Fibroblast of skin of right quadriceps (primary cell): ENCODE measurements around the gene DPEP3.
"Not testable (repeated sequence)": the region's sequence is repeated elsewhere in the genome, so short reads cannot be mapped to it uniquely, and the experiment has no call there.

Source experiments
- DNase-seq: peaks from one replicate; pipeline ENCODE4 v3.0.0-alpha.2; 2013

Gene DPEP3

GRCh38 chr16:67993207-67994039 lies 13.1 kb upstream of the DPEP3 start:
- DNase-seq = peak; percentile 67

DNA sequence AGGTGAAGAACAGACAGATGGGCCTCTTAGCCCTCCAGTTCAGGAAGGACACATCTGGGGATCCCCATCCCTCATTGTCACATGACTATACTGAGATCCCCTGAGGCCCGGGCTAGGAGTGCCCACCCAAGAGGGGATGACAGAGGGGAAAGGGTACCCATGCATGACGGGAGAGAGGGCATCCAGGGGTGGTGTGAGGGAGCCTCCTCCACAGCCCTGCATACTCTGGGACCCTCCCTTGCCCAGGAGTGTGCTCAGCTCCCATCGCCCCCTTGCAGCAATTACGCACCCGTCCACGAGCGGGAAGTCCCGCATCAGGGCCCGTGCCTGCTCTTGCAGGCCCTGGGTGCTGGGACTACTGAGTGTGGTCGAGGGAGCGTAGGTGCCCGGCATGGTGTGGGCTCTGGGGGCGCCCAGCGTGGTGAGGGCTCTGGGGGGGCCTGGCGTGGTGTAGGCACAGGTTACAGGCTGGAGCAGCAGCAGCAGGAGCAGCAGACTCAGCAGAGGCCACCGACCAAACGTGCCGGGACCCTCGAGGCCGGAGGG lies 12.4 kb upstream of the DPEP3 start:
- DNase-seq = no peak

- DNase-seq = no peak
Measured at GRCh38 chr16:67990018-67990386, 9.7 kb upstream of the DPEP3 start.

DNA sequence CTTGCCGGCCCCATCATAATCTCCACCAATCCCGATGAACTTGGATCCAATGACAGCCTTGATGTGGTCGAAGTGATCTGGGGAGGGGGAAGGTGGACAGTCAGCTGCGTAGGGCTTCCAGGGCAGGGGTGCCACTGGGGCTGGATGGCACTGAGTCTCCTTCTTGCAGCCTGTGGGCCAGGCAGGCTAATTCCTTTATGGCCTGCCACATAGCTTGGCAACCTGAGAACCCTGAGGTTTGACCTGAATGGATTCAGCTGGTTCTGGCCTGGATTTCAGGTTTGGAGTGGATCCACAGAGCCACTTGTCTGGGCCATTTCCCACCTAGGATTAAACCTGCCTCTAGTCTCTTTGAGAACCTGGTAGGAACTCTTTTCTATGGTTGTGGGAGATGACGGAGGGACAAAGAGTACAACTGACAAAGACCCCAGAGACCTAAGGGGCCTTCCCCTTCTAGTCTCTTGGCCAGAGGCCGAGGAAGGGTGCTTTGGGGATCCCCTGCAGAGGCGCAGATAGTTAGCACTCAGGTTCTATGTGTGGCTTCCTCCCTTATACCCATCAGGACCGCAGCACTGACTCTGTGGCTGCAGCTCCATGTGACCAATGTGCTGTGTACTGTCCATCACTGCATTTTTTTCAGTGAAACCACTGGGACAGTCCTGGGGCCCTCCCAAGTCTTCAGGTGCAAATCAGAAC lies 9.2 kb upstream of the DPEP3 start:
- DNase-seq = no peak

DNA sequence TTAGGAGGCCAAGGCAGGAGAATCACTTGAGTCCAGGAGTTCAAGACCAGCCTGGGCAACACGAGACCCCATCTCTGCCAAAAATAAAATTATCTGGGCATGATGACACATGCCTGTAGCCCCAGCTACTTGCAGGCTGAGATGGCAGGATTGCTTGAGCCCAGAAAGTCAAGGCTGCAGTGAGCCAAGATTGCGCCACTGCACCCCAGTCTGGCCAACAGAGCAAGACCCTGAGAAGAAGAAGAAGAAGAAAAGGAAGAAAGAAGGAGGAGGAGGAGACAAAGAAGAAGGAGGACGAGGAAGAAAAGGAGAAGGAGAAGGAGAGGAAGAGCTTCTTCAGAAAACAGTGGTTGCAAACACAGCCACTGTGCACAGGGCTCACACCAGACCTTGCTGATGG lies 8.4 kb upstream of the DPEP3 start:
- no peak for DNase-seq

GRCh38 chr16:67987460-67988160 lies 7.3 kb upstream of the DPEP3 start:
- DNase-seq = no peak

DNA sequence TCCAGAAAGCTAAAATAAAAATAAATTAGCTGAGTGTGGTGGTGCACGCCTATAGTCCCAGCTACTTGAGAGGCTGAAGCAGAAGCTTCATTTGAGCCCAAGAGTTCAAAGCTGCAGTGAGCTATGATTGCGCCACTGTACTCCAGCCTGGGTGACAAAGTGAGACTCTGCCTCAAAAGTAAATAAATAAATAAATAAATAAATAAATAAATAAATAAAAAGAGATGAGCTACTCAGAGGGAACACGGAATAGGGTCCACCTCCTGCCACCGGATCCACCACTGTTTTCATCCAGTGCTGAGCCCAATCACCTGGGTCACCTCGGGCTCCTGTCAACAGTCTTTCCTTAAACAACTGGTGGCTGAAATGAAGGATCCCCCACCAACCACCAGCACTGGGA lies 6.7 kb upstream of the DPEP3 start:
- DNase-seq = no peak

DNA sequence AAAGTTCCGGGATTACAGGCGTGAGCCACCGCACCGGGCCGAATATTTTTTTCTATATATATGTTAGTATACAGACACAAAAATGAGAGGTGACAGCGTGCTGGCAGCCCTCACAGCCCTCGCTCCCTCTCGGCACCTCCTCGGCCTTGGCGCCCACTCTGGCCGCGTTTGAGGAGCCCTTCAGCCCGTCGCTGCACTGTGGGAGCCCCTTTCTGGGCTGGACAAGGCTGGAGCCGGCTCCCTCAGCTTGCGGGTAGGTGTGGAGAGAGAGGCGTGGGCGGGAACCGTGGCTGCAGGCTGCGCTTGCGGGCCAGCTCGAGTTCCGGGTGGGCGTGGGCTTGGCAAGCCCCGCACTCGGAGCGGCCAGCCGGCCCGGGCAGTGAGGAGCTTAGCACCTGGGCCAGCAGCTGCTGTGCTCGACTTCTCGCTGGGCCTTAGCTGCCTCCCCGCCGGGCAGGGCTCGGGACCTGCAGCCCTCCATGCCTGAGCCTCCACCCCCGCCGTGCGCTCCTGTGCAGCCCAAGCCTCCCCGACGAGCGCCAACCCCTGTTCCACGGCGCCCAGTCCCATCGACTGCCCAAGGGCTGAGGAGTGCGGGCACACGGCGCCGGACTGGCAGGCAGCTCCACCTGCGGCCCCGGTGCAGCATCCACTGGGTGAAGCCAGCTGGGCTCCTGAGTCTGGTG lies 1.9 kb upstream of the DPEP3 start:
- no peak for DNase-seq

GRCh38 chr16:67977469-67978227 lies 2.7 kb downstream of the DPEP3 start:
- DNase-seq = no peak

DNA sequence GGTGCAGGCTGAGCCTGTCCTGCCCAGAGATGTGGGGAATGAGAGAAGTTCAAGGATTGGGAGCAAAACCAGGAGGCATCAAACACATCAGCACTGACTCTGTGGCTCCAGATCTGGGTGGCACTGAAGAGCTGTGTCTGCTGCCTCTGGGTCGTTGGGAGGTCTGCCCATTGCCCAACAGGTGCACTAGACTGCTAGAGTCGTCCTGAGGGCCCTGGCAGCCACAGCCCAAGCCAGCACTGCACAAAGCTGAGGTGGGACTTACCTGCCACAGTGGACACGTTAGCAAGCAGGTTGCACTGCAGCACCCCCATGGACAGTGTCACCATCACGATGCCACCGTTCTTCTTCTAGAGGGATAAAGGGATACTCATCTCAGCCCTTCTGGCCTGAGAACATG lies 3.3 kb downstream of the DPEP3 start:
- no peak for DNase-seq

GRCh38 chr16:67976205-67976604 lies 4.1 kb downstream of the DPEP3 start:
- no peak for DNase-seq

- DNase-seq = no peak
Measured at GRCh38 chr16:67975321-67976105, 4.8 kb downstream of the DPEP3 start.

DNA sequence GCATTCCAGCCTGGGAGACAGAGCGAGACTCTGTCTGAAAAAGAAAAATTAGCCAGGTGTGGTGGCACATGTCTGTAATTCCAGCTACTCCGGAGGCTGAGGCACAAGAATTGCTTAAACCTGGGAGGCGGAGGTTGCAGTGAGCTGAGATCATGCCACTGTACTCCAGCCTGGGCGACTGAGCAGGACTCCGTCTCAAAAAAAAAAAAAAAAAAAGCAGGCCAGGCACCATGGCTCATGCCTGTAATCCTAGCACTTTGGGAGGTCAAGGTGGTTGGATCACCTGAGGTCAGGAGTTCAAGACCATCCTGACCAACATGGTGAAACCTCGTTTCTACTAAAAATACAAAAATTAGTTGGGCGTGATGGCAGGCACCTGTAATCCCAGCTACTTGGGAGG lies 8.0 kb downstream of the DPEP3 start:
- not testable (repeated sequence) for DNase-seq

- no peak for DNase-seq
Measured at GRCh38 chr16:67971111-67971510, 9.2 kb downstream of the DPEP3 start.

DNA sequence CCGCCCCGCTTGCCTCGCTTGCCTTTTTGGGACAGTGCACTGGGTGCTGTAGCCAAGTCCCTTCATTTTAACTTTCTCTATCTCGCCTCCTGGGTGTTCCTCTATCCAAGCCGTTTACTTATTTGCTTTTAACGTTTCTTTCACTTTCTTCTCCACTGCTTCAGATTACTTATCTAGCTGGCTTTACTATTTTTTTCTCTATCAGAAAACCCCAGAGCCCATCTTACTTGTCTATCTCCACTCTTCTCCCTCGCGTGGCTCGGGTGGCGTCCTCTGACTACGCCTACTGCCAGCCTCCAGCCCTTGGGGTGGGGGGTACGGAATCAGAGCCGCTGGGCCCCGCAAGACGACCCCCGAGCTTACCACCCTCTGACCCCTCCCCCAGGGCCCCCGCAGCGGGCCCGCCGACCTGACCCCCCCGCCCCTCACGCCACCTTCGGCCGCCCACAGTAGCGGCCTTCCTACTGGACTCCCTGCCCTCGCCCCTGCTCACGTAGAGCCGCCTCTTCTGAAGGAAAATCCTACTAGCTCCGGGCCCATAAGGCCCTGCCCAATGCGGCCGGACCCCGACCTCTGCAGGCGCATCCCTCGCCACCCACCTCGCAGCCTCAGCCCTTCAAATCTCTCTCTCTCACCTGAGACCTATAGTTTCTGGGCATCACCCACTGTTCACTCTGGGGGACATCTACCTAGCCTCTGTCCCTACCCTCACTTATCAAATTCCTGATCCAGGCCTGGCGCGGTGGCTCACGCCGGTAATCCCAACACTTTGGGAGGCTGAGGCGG lies 10.9 kb downstream of the DPEP3 start:
- no peak for DNase-seq

DNA sequence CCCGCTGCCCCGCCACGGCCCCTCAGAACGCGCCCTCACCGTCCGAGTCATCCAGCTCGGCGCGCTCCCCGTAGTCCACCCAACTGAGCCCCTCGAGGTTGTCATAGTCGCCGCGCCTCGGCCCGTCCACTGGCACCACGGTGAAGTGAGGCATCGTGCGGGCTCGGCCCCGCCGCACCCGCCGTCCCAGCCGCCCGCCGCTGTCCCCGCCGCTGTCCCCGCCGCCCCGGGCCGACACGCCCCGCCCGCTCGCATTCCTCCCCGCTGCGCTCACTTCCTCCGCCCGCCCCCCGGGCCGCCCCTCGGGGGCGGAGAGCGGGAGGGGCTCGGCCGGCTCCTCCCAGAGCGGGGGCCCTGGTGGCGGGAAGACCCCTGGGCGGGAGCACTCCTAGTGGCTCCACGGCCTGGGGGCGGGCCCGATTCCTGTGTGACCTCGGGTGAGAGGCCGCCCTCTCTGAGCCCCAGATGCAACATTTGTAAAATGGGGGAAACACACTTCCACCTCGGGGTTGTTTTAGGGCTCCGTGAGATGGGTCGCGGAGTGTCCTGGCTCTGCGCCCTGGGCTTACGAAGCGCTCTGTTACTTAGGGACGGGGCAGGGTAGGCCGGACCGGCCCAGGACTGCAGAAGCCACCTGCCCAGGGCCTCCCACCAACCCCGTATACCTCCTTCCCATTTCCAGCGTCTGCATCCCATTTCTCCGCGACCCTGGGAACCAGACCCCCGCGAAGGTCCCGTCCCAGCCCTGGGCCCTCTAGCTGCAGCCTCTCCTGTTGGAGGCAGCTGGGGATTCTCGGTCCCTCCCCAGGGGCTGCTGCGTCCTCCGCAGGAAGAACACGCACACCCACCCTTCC lies 11.7 kb downstream of the DPEP3 start, which contains the start of gene SLC12A4:
TSS of gene SLC12A4 (minus strand) at position 238 of the 854 bp plus-strand sequence. CDS start at position 154, 84 bp downstream.
- peak; percentile 87 for DNase-seq

- peak; percentile 44 for DNase-seq
Measured at GRCh38 chr16:67967958-67968399, 12.3 kb downstream of the DPEP3 start.

- peak; percentile 28 for DNase-seq
Measured at GRCh38 chr16:67967183-67967957, 12.9 kb downstream of the DPEP3 start.
